Esophagus squamous epithelium (tissue), 5 donors: Measurements from ENCODE around the gene PSENEN. TPM values are rescaled to one million over a fixed set of nuclear protein-coding genes. Genes with fewer than 3 reads are reported as not detected.

Source experiments
- DNase-seq: peaks from one replicate; lab custom pipeline; 2025; lab: John Stamatoyannopoulos, UW
- H3K27ac ChIP-seq, 4 donors: fragments of 200-600 bp; sonication (generic); one replicate each; pipeline ENCODE4 v1.5.1; 2016 to 2019; ENCODE audit warnings: mild to moderate bottlenecking in 1 of 4
- H3K27me3 ChIP-seq, 4 donors: fragments of 200-600 bp; sonication (generic); 1 replicate in 3 of 4; 2 replicates in 1 of 4; pipeline versions ENCODE4 v1.5.1 to v1.6.0; 2017 to 2021; ENCODE audit warnings: antibody characterized with exemption in 1 of 4
- H3K36me3 ChIP-seq, 3 donors: fragments of 200-600 bp; sonication (generic); one replicate each; pipeline ENCODE4 v1.5.1; 2016 to 2019
- H3K4me1 ChIP-seq, 3 donors: fragments of 200-600 bp; sonication (generic); one replicate each; pipeline ENCODE4 v1.5.1; 2017 to 2019
- H3K4me3 ChIP-seq, 4 donors: fragments of 200-600 bp; sonication (generic); 1 replicate in 3 of 4; 2 replicates in 1 of 4; pipeline ENCODE4 v1.5.1; 2016 to 2019; ENCODE audit warnings: mild to moderate bottlenecking in 2 of 4, moderate library complexity in 1 of 4
- H3K9me3 ChIP-seq, 3 donors: fragments of 200-600 bp; sonication (generic); one replicate each; pipeline ENCODE4 v1.5.1; 2016 to 2019
- POLR2A ChIP-seq, 4 donors: fragments of 450-650 bp; IDR thresholded peaks; one replicate each; pipeline ENCODE4 v1.6.1; 2017; ENCODE audit warnings: antibody characterized with exemption in 4 of 4, mild to moderate bottlenecking in 4 of 4, moderate library complexity in 3 of 4
- WGBS, 2 donors: methylation state at CpG; one replicate each; pipeline ENCODE4 v1.1.5; 2018; 5-methylcytosine and 5-hydroxymethylcytosine counted together
- intact Hi-C: fragments of 100-400 bp; cut with DNase I; formaldehyde crosslinking; loops from one replicate; pipeline ENCODE4 v1.15.0; 2022
- total RNA-seq, 4 donors: library from RNA; depleted of rRNA; stranded (reverse); fragments of >200 nt; gene quantifications; one replicate each; pipeline ENCODE4 v1.1.0, GENCODE V29; 2016
- TF ChIP-seq, protein P1 (sequence below), 6 experiments: fragments of 450-650 bp in 4 of 6; fragments of 200-600 bp in 2 of 6; sonication (generic) in 2 of 6; IDR thresholded peaks; one replicate each; pipeline ENCODE4 v1.5.1; 2016 to 2019; ENCODE audit warnings: antibody characterized with exemption in 6 of 6, mild to moderate bottlenecking in 4 of 6, moderate library complexity in 4 of 6
- donor health status: DM: yes; HTN: yes; CAD: no.

PSENEN gene
- total RNA-seq, 4 donors from 2014 or later: 23.3 to 33.9 (median 32.3) TPM

DNA sequence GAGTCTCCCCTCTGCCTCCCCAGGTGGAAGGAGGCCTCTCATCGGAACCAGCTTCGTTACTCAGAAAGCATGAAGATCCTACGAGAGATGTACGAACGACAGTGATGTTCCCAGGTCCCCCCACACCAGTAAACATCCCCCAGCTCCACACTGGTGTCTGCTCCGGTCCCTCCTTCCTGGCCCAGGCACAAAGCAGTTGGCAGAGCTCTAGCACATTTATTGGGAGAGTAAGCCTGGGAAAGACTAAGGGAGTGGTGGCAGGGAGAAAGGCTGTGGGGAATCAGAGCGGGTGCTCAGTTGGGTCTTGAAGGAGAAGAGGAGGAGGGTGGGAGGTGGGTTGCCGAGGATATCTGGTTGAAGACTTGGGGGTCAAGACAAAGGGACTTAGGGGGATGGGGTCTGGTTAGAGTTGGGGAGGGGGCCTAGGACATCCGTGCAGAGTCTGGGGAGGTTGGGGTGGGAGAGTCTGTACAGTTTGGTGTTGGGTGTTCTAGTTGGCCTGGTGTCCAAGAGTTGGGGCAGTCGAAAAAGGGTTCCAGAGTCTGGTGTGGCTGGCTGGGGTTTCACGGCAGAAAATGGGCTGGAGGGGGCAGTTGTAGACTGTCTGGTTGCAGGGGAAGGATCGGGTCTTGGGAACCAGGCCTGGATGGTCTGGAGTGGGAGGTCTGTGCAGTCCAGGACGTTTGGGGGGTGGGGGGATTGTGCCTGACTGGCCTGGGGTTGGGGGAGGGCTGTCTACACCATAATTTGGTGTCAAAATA, 9.1 kb downstream of the PSENEN start:
- TF ChIP-seq POLR2A (IDR thresholded peaks at IDR 0.05): no peak
- TF ChIP-seq, protein P1, sequence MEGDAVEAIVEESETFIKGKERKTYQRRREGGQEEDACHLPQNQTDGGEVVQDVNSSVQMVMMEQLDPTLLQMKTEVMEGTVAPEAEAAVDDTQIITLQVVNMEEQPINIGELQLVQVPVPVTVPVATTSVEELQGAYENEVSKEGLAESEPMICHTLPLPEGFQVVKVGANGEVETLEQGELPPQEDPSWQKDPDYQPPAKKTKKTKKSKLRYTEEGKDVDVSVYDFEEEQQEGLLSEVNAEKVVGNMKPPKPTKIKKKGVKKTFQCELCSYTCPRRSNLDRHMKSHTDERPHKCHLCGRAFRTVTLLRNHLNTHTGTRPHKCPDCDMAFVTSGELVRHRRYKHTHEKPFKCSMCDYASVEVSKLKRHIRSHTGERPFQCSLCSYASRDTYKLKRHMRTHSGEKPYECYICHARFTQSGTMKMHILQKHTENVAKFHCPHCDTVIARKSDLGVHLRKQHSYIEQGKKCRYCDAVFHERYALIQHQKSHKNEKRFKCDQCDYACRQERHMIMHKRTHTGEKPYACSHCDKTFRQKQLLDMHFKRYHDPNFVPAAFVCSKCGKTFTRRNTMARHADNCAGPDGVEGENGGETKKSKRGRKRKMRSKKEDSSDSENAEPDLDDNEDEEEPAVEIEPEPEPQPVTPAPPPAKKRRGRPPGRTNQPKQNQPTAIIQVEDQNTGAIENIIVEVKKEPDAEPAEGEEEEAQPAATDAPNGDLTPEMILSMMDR (IDR thresholded peaks at IDR 0.05): no peak
- no peaks in the 10 kb centered on the region for H3K9me3 ChIP-seq
- intact Hi-C loops: no loop called here
- H3K27ac ChIP-seq: peak overlapping the region; percentile 93 to 98 (median 96)
- H3K4me3 ChIP-seq: peak overlapping the region in 2 of 4 donors; percentile 69 to 88
- WGBS, 2 donors: 76 to 91% methylated on average over 10 to 13 of the region's 13 CpGs
- peaks cover 8 to 36% (median 21%) of the 10 kb centered on the region in 3 donors for H3K36me3 ChIP-seq
- H3K4me1 ChIP-seq: peaks cover 37 to 57% (median 40%) of the 10 kb centered on the region in 3 donors
- DNase-seq: no peak
- H3K27me3 ChIP-seq: no peaks in the 10 kb centered on the region

DNA sequence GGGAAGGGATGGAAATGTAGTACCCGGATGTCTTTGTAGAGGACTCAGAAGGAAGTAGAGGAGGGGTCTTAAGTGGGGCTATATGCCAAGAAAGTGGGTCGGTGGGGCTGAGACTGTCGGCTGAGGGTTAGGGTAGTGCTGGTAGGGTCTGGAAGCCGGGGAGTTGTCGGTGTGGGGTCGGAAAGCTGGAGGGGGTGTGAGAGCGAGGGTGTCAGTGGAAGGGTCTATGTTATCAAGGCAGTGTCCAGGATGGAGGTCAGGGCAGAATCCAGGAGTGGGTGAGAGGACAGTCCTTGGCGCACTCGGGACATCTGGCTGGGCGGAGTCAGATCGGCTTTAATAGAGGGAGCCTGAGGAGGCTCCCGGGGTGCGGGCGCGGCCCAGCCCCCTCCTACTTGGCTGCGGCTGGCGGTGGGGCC, 9.7 kb downstream of the PSENEN start:
- H3K36me3 ChIP-seq: peaks cover 8 to 37% (median 21%) of the 10 kb centered on the region in 3 donors
- intact Hi-C loops: no loop called here
- H3K27ac ChIP-seq: peak overlapping the region; percentile 93 to 98 (median 96)
- no peaks in the 10 kb centered on the region for H3K9me3 ChIP-seq
- no peak for TF ChIP-seq POLR2A (IDR thresholded peaks at IDR 0.05)
- TF ChIP-seq, protein P1 (IDR thresholded peaks at IDR 0.05): no peak
- H3K27me3 ChIP-seq: no peaks in the 10 kb centered on the region
- WGBS, 2 donors: 32 to 61% methylated on average over 12 to 17 of the region's 17 CpGs
- peak overlapping the region; percentile 27 to 94 (median 78) for H3K4me3 ChIP-seq
- no peak for DNase-seq
- peaks cover 34 to 55% (median 37%) of the 10 kb centered on the region in 3 donors for H3K4me1 ChIP-seq

DNA sequence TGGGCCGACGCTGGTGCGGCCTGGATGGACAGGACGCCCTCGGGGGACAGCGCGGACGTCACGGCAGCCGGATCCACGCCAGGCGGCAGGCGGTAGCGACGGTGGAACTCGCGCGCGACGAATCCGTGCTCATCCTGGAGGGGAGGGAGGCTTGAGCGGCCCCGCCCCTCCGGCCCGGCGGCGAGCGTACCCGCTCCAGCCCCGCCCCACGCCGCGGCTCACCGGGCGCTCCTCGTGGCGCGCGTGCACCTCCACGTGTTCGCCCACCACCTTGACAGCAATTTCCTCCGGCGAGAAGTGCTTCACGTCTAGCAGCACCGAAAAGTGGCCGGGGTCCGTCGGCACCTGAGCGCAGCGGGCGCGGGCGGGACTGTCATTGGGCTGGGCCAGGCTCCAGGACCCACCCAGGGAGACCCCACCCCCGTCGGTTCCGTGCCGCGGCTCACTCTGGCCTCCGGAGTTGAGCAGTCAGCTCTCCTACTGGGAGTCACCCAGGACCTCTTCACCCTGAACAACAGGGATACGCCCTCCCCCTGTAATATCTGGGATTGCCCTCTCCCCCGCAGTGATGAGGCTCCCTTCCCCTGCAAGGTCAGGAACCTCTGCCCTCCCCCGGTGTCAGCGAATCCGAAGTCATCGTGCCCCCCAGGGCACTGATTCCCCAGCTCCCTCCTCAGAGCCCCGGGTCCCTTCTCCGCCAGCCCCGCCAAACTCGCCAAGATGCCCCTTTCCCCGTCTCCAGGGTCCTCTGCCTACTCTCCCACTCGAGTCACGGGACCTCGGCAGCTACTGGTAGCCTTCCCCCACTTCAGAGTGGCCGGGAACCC, 10.3 kb downstream of the PSENEN start:
- Histone ChIP-seq H3K4me3 (peak overlapping the region; percentile 27 to 94 (median 78)), H3K36me3 (peaks cover 8 to 43% (median 21%) of the 10 kb centered on the region in 3 donors), H3K4me1 (peaks cover 32 to 53% (median 37%) of the 10 kb centered on the region in 3 donors), H3K27me3 (no peaks in the 10 kb centered on the region), H3K27ac (peak overlapping the region; percentile 93 to 98 (median 96)), H3K9me3 (no peaks in the 10 kb centered on the region)
- WGBS, 2 donors: 20 to 50% methylated on average over 14 to 33 of the region's 74 CpGs
- DNase-seq: no peak
- intact Hi-C loops: no loop called here
- no peak for TF ChIP-seq POLR2A (IDR thresholded peaks at IDR 0.05)
- TF ChIP-seq, protein P1 (IDR thresholded peaks at IDR 0.05): no peak

DNA sequence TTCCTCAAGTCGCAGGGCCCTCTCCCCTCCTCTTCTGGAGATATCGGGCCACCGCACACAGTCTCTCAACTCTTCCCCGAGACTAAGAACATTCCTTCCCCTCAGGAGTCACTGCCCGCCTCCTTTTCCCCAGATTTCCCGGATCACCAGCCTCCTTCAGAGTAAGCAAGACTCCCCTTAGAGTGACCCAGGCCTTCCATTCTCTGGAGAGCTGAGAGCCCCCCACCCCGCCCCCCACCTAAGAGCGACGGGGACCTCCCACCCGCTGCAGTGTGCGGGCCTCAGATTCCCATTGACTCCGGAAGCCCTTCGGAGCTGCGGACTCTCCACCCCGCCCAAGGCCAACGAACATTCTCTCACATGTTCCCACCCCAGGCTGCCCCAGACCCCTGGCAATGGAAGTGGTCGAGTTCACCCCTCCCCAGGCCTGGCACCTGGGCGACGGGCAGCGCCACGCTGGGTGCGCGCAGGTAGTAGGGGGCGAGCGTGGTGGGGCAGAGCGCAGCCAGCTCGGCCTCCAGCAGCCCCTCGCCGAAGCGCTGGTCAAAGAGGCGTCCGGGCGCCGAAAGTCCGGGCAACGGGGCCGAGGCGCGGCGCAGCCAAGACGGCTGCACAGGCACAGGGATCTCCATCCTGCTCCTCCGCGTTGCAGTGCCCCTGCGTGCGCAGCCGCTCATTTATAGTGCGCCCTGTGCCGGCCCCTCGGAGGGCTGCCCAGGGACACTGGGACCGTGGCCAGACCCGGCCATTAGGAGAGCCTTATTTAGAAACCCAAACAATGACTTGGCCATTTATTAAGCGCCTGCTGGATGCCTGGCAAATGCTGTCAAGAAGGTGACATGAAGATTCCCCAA, 11.2 kb downstream of the PSENEN start, which contains the start of gene HSPB6:
HSPB6 (minus strand) TSS at position 653 of the 854 bp plus-strand sequence; CDS start at position 632, 21 bp downstream.
- no peak for DNase-seq
- Histone ChIP-seq H3K4me3 (peak within 1 kb of the TSS; percentile 69 to 94 (median 91)), H3K27ac (peak within 1 kb of the TSS; percentile 93 to 98 (median 96)), H3K36me3 (peaks cover 8 to 48% (median 21%) of the 10 kb centered on the region in 3 donors), H3K27me3 (no peaks in the 10 kb centered on the region), H3K9me3 (no peaks in the 10 kb centered on the region), H3K4me1 (peaks cover 32 to 53% (median 37%) of the 10 kb centered on the region in 3 donors)
- WGBS, 2 donors: 19 to 41% methylated on average over 11 to 13 of the region's 52 CpGs
- intact Hi-C loops: no loop called here
- TF ChIP-seq, protein P1 (IDR thresholded peaks at IDR 0.05): no peak
- peak in 2 of 4 donors; percentile 34 to 71 for TF ChIP-seq POLR2A (IDR thresholded peaks at IDR 0.05)
